HepG2 (cell line): ENCODE data around the gene PNPLA2. TPM values are rescaled to one million over a fixed set of nuclear protein-coding genes. Genes with fewer than 3 reads are reported as not detected.

Experiments
- CENPT ChIP-seq: sonication (generic); formaldehyde crosslinking; IDR thresholded peaks from 2 replicates; pipeline ENCODE4 v1.8.0; 2022; ENCODE audit warnings: low read depth, mild to moderate bottlenecking, moderate library complexity, missing genetic modification reagents
- DMAP1 ChIP-seq: IDR thresholded peaks from 2 replicates; pipeline ENCODE4 v1.6.1; 2016
- HOXA5 ChIP-seq: sonication (generic); formaldehyde crosslinking; IDR thresholded peaks from 2 replicates; pipeline ENCODE4 v1.4.0; 2020; ENCODE audit warnings: missing genetic modification reagents
- KIAA2018 ChIP-seq: sonication (generic); formaldehyde crosslinking; IDR thresholded peaks from 2 replicates; pipeline ENCODE4 v1.5.0; 2020; ENCODE audit warnings: mild to moderate bottlenecking, missing genetic modification reagents, borderline replicate concordance
- MNT ChIP-seq: fragments of 450-650 bp; IDR thresholded peaks from 2 replicates; pipeline ENCODE4 v1.6.1; 2016
- MYC ChIP-seq: sonication (generic); formaldehyde crosslinking; IDR thresholded peaks from 2 replicates; pipeline ENCODE4 v1.9.0; 2021; ENCODE audit warnings: missing genetic modification reagents, borderline replicate concordance
- NCOA1 ChIP-seq: sonication (generic); formaldehyde crosslinking; IDR thresholded peaks from 2 replicates; pipeline ENCODE4 v1.9.0; 2021; ENCODE audit warnings: missing genetic modification reagents
- NPAS2 ChIP-seq: sonication (generic); formaldehyde crosslinking; IDR thresholded peaks from 2 replicates; pipeline ENCODE4 v1.8.0; 2022; ENCODE audit warnings: mild to moderate bottlenecking, missing genetic modification reagents, borderline replicate concordance
- POGZ ChIP-seq: sonication (generic); formaldehyde crosslinking; IDR thresholded peaks from 2 replicates; pipeline ENCODE4 v1.4.0; 2020; ENCODE audit warnings: mild to moderate bottlenecking, missing genetic modification reagents
- SUZ12 ChIP-seq: fragments of 150-350 bp; IDR thresholded peaks from 2 replicates; pipeline ENCODE4 v1.6.1; 2014; ENCODE audit warnings: low read depth, low read length
- ZBTB7A ChIP-seq: sonication (generic); formaldehyde crosslinking; IDR thresholded peaks from 2 replicates; pipeline ENCODE4 v1.8.0; 2022; ENCODE audit warnings: mild to moderate bottlenecking, missing genetic modification reagents
- ZNF367 ChIP-seq: sonication (generic); formaldehyde crosslinking; IDR thresholded peaks from 2 replicates; pipeline ENCODE4 v1.4.0; 2020; ENCODE audit warnings: missing genetic modification reagents, borderline replicate concordance
- ZNF430 ChIP-seq: sonication (generic); formaldehyde crosslinking; IDR thresholded peaks from 2 replicates; pipeline ENCODE4 v1.9.0; 2021; ENCODE audit warnings: mild to moderate bottlenecking, missing genetic modification reagents
- ZNF441 ChIP-seq: sonication (generic); formaldehyde crosslinking; IDR thresholded peaks from 2 replicates; pipeline ENCODE4 v1.7.0; 2021; ENCODE audit warnings: missing genetic modification reagents, borderline replicate concordance
- ZNF562 ChIP-seq: sonication (generic); formaldehyde crosslinking; IDR thresholded peaks from 2 replicates; pipeline ENCODE4 v1.8.0; 2022; ENCODE audit warnings: missing genetic modification reagents, borderline replicate concordance
- ZNF616 ChIP-seq: sonication (generic); formaldehyde crosslinking; IDR thresholded peaks from 2 replicates; pipeline ENCODE4 v1.5.0; 2020; ENCODE audit warnings: low read depth, mild to moderate bottlenecking, missing genetic modification reagents
- ZNF704 ChIP-seq: sonication (generic); formaldehyde crosslinking; IDR thresholded peaks from 2 replicates; pipeline ENCODE4 v1.8.1; 2023; ENCODE audit warnings: mild to moderate bottlenecking, inconsistent platforms, moderate library complexity, missing genetic modification reagents, borderline replicate concordance
- ZNF746 ChIP-seq: sonication (generic); formaldehyde crosslinking; IDR thresholded peaks from 2 replicates; pipeline ENCODE4 v1.8.0; 2022; ENCODE audit warnings: mild to moderate bottlenecking, missing genetic modification reagents
- polyA plus RNA-seq, 8 experiments: library from polyadenylated mRNA; depleted of rRNA in 3 of 8; stranded (reverse) in 7 of 8; unstranded in 1 of 8; fragments of >200 nt; fragmentation: Illumina TruSeq in 4 of 8; extraction: Trizol in 4 of 8; gene quantifications; 2 replicates each; pipeline versions ENCODE4 v1.2.1 to v1.2.3, GENCODE V29; 2011 to 2016; ENCODE audit warnings: low read depth in 4 of 8, missing spikeins in 1 of 8, mixed read lengths in 1 of 8; ENCODE audit not compliant: insufficient read depth in 1 of 8
- total RNA-seq, 5 experiments: library from RNA; depleted of rRNA; stranded (reverse); fragments of >200 nt; fragmentation: Illumina TruSeq; extraction: Trizol; gene quantifications; 2 replicates each; pipeline ENCODE4 v1.2.3, GENCODE V29; 2016; ENCODE audit warnings: low read depth in 1 of 5

Gene PNPLA2
- total and polyA plus RNA-seq, 2 of the 13 experiments (the other 11 are each of a cell fraction or from before 2014, with no cell fraction given): 10.5 to 43.2 TPM

GRCh38 chr11:838441-839279 is 19.9 kb downstream of the PNPLA2 start (continued):
- TF ChIP-seq ZNF746 (CRISPR knock-in tag): peak; percentile 54; the same call in 1 of the 2 replicates
- TF ChIP-seq SUZ12: no peak
- TF ChIP-seq HOXA5 (CRISPR knock-in tag): no peak
- no peak for TF ChIP-seq KIAA2018 (CRISPR knock-in tag)
- no peak for TF ChIP-seq NPAS2 (CRISPR knock-in tag)
- TF ChIP-seq ZNF441 (CRISPR knock-in tag): no peak
- no peak for TF ChIP-seq NCOA1 (CRISPR knock-in tag)
- TF ChIP-seq ZNF430: no peak
- TF ChIP-seq ZNF704 (CRISPR knock-in tag): no peak
- TF ChIP-seq MYC (CRISPR knock-in tag): peak; percentile 100
- TF ChIP-seq DMAP1 (CRISPR knock-in tag): peak; percentile 99
- peak; percentile 85 for TF ChIP-seq MNT
- no peak for TF ChIP-seq ZBTB7A (CRISPR knock-in tag)
- 0 out of 2 replicates have a peak, but pooled peaks have one; percentile 34 for TF ChIP-seq CENPT (CRISPR knock-in tag)
- TF ChIP-seq ZNF562 (CRISPR knock-in tag): no peak
- TF ChIP-seq POGZ (CRISPR knock-in tag): no peak
- TF ChIP-seq ZNF367 (CRISPR knock-in tag): no peak
- TF ChIP-seq ZNF616: 0 out of 2 replicates have a peak, but pooled peaks have one; percentile 56
